ENCODE data around the gene WDR90.

The WDR90 gene

GRCh38 chr16:630815-631405 is 18.3 kb upstream of the WDR90 start, which contains the start of gene WFIKKN1:
Gene WFIKKN1, plus strand, starts transcription at chr16:630985. Its CDS starts 269 bp downstream, at chr16:631254.
- TF ChIP-seq CTCF (IDR thresholded peaks at IDR 0.05; ENCODE audit: insufficient read depth, low read depth, low read length, missing control alignments) = no peak
- DNase-seq (ENCODE audit: low read depth) = no peak
- H3K4me3 ChIP-seq (ENCODE audit: low read length) = no peak within 1 kb of the TSS

- no peak for TF ChIP-seq CTCF (IDR thresholded peaks at IDR 0.05; ENCODE audit: insufficient read depth, low read depth, low read length, missing control alignments)
- H3K4me3 ChIP-seq (ENCODE audit: low read length) = no peak overlapping the region
- DNase-seq (ENCODE audit: low read depth) = no peak
Observed at GRCh38 chr16:631808-632358, 17.3 kb upstream of the WDR90 start.

GRCh38 chr16:632486-633335 is 16.5 kb upstream of the WDR90 start:
- TF ChIP-seq CTCF (IDR thresholded peaks at IDR 0.05; ENCODE audit: insufficient read depth, low read depth, low read length, missing control alignments) = no peak
- no peak for DNase-seq (ENCODE audit: low read depth)
- H3K4me3 ChIP-seq (ENCODE audit: low read length) = no peak overlapping the region

GRCh38 chr16:633336-634050 is 15.7 kb upstream of the WDR90 start:
- no peak overlapping the region for H3K4me3 ChIP-seq (ENCODE audit: low read length)
- no peak for DNase-seq (ENCODE audit: low read depth)
- TF ChIP-seq CTCF (IDR thresholded peaks at IDR 0.05; ENCODE audit: insufficient read depth, low read depth, low read length, missing control alignments) = no peak

GRCh38 chr16:634051-634670 is 15.0 kb upstream of the WDR90 start:
- DNase-seq (ENCODE audit: low read depth) = no peak
- no peak overlapping the region for H3K4me3 ChIP-seq (ENCODE audit: low read length)
- TF ChIP-seq CTCF (IDR thresholded peaks at IDR 0.05; ENCODE audit: insufficient read depth, low read depth, low read length, missing control alignments) = no peak

GRCh38 chr16:634996-635395 is 14.2 kb upstream of the WDR90 start:
- peak overlapping the region; percentile 72 for H3K4me3 ChIP-seq (ENCODE audit: low read length)
- no peak for TF ChIP-seq CTCF (IDR thresholded peaks at IDR 0.05; ENCODE audit: insufficient read depth, low read depth, low read length, missing control alignments)
- no peak for DNase-seq (ENCODE audit: low read depth)

Measured in epithelial cell of esophagus (primary cell).